Measurements from ENCODE around the gene XCL1. TPM values are rescaled to one million over a fixed set of nuclear protein-coding genes. Genes with fewer than 3 reads are reported as not detected.

Gene XCL1
- total RNA-seq, 1 experiment from 2014 or later, result not detected

DNA sequence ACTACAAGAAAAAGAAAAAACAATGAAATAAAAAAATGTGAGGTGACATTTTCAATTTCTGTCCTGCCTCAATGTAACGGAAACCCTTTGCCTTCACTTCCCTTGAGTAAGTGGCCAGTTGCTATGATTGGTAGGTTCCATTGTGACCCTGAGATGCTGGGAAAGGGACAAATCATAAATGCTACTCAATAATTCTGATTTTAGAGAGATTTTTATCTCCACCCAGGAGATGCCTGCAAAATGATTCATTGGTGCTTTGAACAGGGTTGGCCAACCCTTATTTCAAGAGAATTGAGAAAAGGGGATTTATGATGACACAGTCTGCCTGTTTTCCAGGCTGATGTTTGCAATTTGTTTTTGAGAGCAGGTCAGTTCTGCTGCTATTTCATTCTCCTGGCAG lies 22.5 kb downstream of the XCL1 start:
- Histone ChIP-seq H3K9me3 (ENCODE audit: low read depth, low read length, poor library complexity, severe bottlenecking) (no peaks in the 10 kb centered on the region), H3K4me1 (ENCODE audit: insufficient read depth, low read length, poor library complexity, severe bottlenecking) (no peaks in the 10 kb centered on the region), H3K27me3 (replicated peaks; ENCODE audit: insufficient read depth, low read depth, low read length, poor library complexity) (no peaks in the 10 kb centered on the region), H3K4me3 (ENCODE audit: low read depth, low read length, poor library complexity, severe bottlenecking) (no peak overlapping the region), H3K27ac (ENCODE audit: low read depth, low read length, poor library complexity, severe bottlenecking) (no peak overlapping the region), H3K36me3 (ENCODE audit: insufficient read depth, low read length, poor library complexity, severe bottlenecking) (no peaks in the 10 kb centered on the region)
- no peak for DNase-seq (ENCODE audit: low spot score)
- intact Hi-C loops (cut with micrococcal nuclease; ENCODE audit: unreplicated experiment), result no loop called here
- CTCF ChIA-PET, result no interaction called here
- POLR2A ChIA-PET (ENCODE audit: low non-redundant PET), result no interaction called here
- TF ChIP-seq EZH2 (IDR thresholded peaks at IDR 0.05; ENCODE audit: borderline replicate concordance, low read depth, low read length, poor library complexity, severe bottlenecking), result no peak
- TF ChIP-seq, protein P1, sequence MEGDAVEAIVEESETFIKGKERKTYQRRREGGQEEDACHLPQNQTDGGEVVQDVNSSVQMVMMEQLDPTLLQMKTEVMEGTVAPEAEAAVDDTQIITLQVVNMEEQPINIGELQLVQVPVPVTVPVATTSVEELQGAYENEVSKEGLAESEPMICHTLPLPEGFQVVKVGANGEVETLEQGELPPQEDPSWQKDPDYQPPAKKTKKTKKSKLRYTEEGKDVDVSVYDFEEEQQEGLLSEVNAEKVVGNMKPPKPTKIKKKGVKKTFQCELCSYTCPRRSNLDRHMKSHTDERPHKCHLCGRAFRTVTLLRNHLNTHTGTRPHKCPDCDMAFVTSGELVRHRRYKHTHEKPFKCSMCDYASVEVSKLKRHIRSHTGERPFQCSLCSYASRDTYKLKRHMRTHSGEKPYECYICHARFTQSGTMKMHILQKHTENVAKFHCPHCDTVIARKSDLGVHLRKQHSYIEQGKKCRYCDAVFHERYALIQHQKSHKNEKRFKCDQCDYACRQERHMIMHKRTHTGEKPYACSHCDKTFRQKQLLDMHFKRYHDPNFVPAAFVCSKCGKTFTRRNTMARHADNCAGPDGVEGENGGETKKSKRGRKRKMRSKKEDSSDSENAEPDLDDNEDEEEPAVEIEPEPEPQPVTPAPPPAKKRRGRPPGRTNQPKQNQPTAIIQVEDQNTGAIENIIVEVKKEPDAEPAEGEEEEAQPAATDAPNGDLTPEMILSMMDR (conservative IDR thresholded peaks at IDR 0.05; ENCODE audit: low read depth, low read length), result no peak
- no TSS peak for BruUV-seq (replicated peaks)

GRCh38 chr1:168599641-168600040 lies 23.2 kb downstream of the XCL1 start:
- intact Hi-C loops (cut with micrococcal nuclease; ENCODE audit: unreplicated experiment), result loop anchor here (5.0 to 10.0 kb wide), 5 partner anchors 505 to 1208 kb away; partner anchors contain the start of gene ATP1B1
- no peak overlapping the region for H3K27ac ChIP-seq (ENCODE audit: low read depth, low read length, poor library complexity, severe bottlenecking)
- no TSS peak for BruUV-seq (replicated peaks)
- TF ChIP-seq EZH2 (IDR thresholded peaks at IDR 0.05; ENCODE audit: borderline replicate concordance, low read depth, low read length, poor library complexity, severe bottlenecking), result no peak
- TF ChIP-seq, protein P1 (conservative IDR thresholded peaks at IDR 0.05; ENCODE audit: low read depth, low read length), result no peak
- no peaks in the 10 kb centered on the region for H3K27me3 ChIP-seq (replicated peaks; ENCODE audit: insufficient read depth, low read depth, low read length, poor library complexity)
- H3K4me1 ChIP-seq (ENCODE audit: insufficient read depth, low read length, poor library complexity, severe bottlenecking), result no peaks in the 10 kb centered on the region
- no peak for DNase-seq (ENCODE audit: low spot score)
- H3K36me3 ChIP-seq (ENCODE audit: insufficient read depth, low read length, poor library complexity, severe bottlenecking), result no peaks in the 10 kb centered on the region
- no peak overlapping the region for H3K4me3 ChIP-seq (ENCODE audit: low read depth, low read length, poor library complexity, severe bottlenecking)
- POLR2A ChIA-PET (ENCODE audit: low non-redundant PET), result no interaction called here
- H3K9me3 ChIP-seq (ENCODE audit: low read depth, low read length, poor library complexity, severe bottlenecking), result no peaks in the 10 kb centered on the region
- CTCF ChIA-PET, result no interaction called here

DNA sequence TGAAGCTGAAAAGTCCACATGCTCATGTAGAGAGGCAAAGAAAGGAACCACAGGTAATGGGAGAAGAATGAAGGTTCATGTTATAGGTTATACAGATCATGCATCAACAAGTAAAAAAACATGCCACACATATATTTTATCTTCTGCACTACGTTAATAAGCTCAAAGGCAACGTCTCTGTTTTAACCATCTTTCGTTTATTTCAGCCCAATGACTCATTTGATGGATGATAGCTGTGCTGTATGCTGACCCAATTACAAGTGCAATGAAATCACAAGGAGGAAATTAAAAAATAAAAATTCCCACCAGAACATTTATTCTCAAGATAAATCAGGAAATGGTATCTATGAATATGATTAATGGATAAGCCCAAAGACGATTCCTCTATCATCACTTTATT lies 24.6 kb downstream of the XCL1 start:
- Histone ChIP-seq H3K9me3 (ENCODE audit: low read depth, low read length, poor library complexity, severe bottlenecking) (no peaks in the 10 kb centered on the region), H3K4me1 (ENCODE audit: insufficient read depth, low read length, poor library complexity, severe bottlenecking) (no peaks in the 10 kb centered on the region), H3K27ac (ENCODE audit: low read depth, low read length, poor library complexity, severe bottlenecking) (no peak overlapping the region), H3K4me3 (ENCODE audit: low read depth, low read length, poor library complexity, severe bottlenecking) (no peak overlapping the region), H3K27me3 (replicated peaks; ENCODE audit: insufficient read depth, low read depth, low read length, poor library complexity) (no peaks in the 10 kb centered on the region), H3K36me3 (ENCODE audit: insufficient read depth, low read length, poor library complexity, severe bottlenecking) (no peaks in the 10 kb centered on the region)
- intact Hi-C loops (cut with micrococcal nuclease; ENCODE audit: unreplicated experiment), result loop anchor here (5.0 to 10.0 kb wide), 5 partner anchors 504 to 1206 kb away; partner anchors contain the start of gene ATP1B1
- TF ChIP-seq EZH2 (IDR thresholded peaks at IDR 0.05; ENCODE audit: borderline replicate concordance, low read depth, low read length, poor library complexity, severe bottlenecking), result no peak
- TF ChIP-seq, protein P1 (conservative IDR thresholded peaks at IDR 0.05; ENCODE audit: low read depth, low read length), result no peak
- DNase-seq (ENCODE audit: low spot score), result no peak
- no TSS peak for BruUV-seq (replicated peaks)
- CTCF ChIA-PET, result interaction anchor here (0.6 kb wide), 1 partner anchor 47 kb away, joined by 3 read pairs; no protein-coding TSS in a partner anchor
- POLR2A ChIA-PET (ENCODE audit: low non-redundant PET), result no interaction called here

Measured in A673 (cell line).